OCI-M1 (cell line): ENCODE results near the gene LAMA1.

ENCODE experiments used
- DNase-seq: peaks from one replicate; lab custom pipeline; 2025; lab: John Stamatoyannopoulos, UW

LAMA1 gene

DNA sequence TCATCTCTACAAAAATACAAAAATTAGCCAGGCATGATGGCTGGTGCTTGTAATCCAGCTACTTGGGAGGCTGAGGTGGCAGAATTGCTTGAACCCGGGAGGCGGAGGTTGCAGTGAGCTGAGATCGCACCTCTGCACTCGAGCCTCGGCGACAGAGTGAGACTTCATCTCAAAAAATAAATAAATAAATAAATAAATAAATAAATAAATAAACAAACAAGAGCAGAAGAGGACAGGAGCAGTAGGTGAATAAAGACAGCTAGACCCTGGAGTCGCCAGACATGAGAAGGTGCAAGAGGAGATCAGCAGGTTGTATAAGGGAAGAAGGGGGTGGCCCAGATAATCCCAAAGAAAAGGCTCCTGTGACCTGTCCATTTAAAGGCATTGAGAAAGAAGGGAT, 12.3 kb downstream of the LAMA1 start:
- DNase-seq = no peak

DNA sequence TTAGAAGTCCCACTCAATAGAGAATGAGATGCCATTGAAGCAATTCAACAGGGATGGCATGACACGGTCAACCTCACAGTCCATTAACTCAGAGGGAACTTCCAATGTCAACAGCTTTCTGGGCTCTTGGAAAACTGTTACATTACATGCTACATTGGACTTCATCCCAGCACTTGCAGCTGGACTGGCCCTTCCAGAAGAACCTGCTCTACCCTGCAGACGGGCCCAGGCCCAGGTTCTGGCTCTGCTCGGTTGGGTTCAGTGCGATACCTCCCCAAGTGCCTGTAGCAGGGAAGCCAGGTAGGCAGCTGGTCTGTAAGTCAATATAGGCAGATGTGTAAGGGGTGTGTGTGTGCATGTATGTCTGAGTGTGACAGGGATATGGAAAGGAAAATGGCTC, 12.9 kb downstream of the LAMA1 start:
- no peak for DNase-seq

- DNase-seq = no peak
These were observed 15.5 kb downstream of the LAMA1 start for GRCh38 chr18:7102131-7102530.

GRCh38 chr18:7096838-7097237, 20.8 kb downstream of the LAMA1 start:
- DNase-seq = no peak

- no peak for DNase-seq
These were observed 23.2 kb downstream of the LAMA1 start for GRCh38 chr18:7094427-7094826.

DNA sequence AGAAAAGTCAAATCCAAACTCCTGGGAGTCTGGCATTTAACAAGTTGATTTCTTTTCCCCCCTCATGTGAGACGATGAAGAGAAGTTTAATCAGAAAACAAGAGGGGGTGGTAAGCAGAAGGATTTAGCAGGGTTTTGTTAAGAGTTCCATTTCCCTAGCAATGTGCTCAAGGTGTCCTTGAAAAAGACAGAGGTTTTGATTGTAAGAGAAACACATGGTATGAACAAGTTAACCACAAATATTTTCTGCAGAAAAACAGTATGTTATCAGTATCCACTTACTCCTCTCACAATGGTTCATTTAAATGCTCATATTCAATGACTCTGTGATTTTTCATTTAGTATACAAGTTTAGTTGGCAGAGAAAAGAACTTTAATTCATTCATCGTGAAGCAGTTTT, 26.8 kb downstream of the LAMA1 start:
- DNase-seq = no peak

- DNase-seq = no peak
These were observed 28.2 kb downstream of the LAMA1 start for GRCh38 chr18:7089369-7089768.

DNA sequence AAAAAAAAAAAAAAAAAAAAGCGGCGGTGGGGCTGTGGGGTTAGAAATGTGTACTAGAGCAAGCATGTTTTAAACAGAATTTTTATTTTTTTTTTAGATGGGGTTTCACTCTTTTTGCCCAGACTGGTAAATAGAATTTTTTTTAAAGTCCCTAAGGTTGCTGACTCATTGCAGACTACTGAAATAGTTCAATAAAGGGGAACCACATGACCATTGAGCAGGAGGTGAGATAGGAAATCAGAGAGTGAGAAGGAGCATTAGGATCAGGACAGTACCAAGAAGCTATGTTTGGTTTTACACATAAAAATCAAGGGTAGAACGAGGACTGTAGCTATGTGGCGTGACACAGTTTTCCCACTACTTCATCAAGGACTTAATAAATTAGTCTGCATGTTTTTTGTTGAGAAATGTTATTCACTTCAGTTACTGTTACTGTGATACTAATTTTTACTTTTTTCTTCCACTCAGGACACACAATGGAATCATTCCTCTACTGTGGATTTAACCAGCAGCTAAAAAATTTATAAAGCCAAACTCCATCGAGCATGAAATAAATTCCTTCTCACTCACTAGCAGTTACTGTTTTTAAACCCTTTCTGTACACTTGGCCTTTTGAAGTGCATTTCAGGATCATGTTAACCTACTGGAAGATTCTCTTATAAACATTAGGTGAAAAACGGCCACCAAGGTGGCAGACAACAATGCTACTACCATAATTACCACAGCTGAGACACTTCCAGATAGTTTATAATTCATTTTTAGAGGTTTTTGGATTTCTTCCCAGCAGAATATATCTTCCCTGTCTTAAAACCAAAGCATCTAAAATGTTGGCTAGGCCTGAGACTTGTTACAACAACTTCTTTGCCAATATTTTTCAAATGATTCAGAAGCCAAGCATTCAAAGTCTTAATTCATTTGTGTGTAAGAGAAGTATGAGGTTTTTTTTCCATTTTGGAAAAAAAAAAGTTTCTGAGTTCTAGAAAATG, 33.2 kb downstream of the LAMA1 start:
- DNase-seq = no peak

GRCh38 chr18:7082671-7083070, 34.9 kb downstream of the LAMA1 start:
- DNase-seq = no peak

- DNase-seq = no peak
These were observed 38.4 kb downstream of the LAMA1 start for GRCh38 chr18:7079231-7079630.

DNA sequence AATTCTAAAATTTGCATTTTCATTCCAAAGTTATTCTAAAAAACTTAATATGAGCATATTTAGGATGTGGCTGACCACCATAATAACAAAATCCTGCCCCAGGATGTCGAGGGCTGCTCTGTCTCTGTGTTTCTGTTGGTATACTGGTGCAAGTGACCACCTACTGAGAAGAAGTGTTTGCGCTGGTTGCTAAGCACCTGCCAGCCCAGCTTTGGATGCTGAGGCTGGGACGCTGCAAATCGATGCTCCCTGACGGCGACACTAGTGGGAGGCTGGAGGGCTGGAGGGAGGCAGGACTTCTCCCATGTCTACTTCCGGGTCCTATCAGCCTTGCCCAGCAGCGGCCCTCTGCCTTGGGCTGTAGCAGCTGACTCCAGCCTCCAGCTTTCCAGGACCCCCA, 45.0 kb downstream of the LAMA1 start:
- DNase-seq = no peak

GRCh38 chr18:7071600-7071999, 46.0 kb downstream of the LAMA1 start:
- DNase-seq = no peak

DNA sequence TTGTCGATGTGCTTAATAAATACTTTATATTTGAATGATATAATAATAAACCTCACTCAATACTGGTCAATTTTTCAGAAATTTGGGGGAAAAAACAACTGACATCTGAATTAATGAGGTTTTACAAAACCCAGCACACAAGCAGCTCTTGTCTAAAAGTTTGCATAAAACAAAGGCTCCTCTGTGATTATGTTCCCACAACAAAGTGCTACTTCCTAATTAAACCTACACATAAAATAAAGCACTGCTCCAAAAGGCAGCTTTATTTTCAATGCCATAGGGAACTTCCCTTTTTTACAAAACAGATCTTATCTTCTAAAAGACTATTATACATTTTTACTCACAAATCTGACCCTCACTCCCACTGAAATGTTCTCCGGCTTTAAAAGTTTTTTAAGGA, 47.1 kb downstream of the LAMA1 start:
- DNase-seq = no peak

DNA sequence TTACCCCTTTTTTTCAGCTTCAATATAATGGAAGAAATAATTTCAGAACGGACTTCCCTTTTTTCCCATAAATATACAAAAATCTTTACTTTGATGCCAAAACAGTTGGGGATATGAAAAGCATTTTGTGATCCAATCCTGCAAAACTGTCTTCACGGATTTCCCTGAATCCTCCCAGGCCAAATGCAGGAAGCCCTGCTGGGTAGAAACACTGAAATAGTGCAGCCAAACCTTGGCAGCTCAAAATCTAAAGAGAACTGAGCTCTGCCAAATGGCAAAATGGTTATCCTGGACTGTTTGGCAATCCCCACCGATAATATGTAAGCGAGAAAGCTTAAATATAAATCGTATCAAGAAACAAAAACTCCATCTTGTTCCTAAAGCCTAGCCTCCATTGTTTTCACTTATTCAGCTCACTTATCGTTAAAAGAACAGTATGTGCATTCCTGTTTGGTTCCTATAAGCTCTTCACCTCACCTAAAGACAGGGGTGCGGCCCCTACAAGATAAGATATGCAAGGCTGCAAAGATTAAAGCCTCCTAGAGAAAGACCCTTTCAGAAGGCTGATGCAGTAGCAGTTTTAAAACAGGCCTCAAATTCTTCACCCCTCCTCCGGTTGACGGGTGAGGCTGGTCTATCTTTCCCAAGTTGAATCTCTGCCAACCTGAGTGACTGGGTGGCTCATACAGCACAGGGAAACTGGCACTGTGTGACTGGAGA, 48.6 kb downstream of the LAMA1 start:
- no peak for DNase-seq

- DNase-seq = no peak
These were observed 50.5 kb downstream of the LAMA1 start for GRCh38 chr18:7066965-7067555.

- no peak for DNase-seq
These were observed 51.9 kb downstream of the LAMA1 start for GRCh38 chr18:7065736-7066135.

- DNase-seq = no peak
These were observed 53.3 kb downstream of the LAMA1 start for GRCh38 chr18:7064346-7064745.

- DNase-seq = no peak
These were observed 54.8 kb downstream of the LAMA1 start for GRCh38 chr18:7062811-7063210.

GRCh38 chr18:7062236-7062635, 55.4 kb downstream of the LAMA1 start:
- no peak for DNase-seq

DNA sequence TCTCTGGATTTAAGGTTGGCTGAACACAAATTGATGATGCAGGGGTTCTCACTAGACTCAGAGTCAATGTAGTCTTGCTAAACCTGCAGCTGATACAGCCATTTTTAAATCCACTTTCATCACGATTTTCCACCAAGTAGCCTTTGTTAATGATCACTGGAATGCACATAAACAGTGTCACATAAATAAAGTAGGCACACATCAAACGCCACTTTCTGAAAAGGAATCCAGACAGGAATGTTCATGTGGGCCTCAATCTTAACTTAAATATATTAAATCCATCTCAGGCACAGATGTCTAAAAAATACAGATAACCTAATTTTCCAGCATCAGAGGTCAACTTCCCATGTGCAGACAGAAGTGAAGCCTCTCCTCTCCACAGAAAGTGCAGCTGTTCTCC, 58.3 kb downstream of the LAMA1 start:
- DNase-seq = no peak

DNA sequence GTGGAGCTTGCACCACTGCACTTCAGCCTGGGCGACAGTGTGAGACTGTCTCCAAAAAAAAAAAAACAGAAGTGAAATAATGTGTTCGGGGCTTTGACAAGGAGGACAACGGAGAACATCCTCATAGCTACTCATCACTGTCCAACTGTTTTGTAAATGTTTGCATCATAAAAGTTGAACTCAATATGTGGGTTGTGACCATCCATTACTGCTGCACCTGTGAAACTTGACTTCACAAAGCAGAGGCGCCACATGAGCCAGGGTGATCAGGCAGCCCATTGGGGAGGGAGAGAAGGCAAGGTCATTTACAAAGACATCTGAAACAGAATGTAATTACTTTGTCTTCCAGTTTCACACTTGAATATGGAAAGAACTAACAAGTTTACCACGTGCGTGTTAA, 61.6 kb downstream of the LAMA1 start:
- DNase-seq = no peak

DNA sequence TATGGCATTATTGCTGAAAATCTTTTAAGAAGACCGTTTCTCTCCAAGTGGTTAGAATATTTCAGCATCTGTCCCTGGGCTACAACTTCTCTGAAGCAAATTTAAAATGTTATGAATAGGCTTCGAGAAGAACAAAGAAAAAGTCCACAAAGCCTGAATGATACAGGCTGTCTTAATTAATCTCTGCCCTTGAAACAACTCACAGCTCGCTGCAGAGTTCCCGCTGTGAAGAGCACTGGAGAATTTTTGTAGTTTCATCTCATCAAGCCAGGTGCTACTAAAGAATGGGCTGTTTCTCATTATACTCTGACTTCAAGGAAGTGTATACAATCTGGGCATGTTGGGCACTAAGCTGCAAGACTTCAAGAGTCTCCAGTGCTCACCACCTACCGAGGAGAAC, 67.6 kb downstream of the LAMA1 start:
- DNase-seq = no peak

GRCh38 chr18:7048081-7048480, 69.5 kb downstream of the LAMA1 start:
- DNase-seq = no peak
